Mesendoderm (in vitro differentiated cells): ENCODE data around the gene EDDM3A.
"Not testable (repeated sequence)": the region's sequence is repeated elsewhere in the genome, so short reads cannot be mapped to it uniquely, and the experiment has no call there.

Experiments used
- DNase-seq: peaks from one replicate; pipeline ENCODE4 v3.0.0; 2013
- H2AK5ac ChIP-seq: 2 replicates; pipeline ENCODE4 v1.6.1; 2013; ENCODE audit warnings: low read length, inconsistent platforms
- H2BK120ac ChIP-seq: 2 replicates; pipeline ENCODE4 v1.6.1; 2013; ENCODE audit warnings: low read depth, mild to moderate bottlenecking, low read length, moderate library complexity, mixed read lengths
- H2BK15ac ChIP-seq: replicated peaks from 2 replicates; pipeline ENCODE4 v1.6.1; 2013; ENCODE audit warnings: low read depth, mild to moderate bottlenecking, moderate library complexity
- H2BK5ac ChIP-seq: 2 replicates; pipeline ENCODE4 v1.6.1; 2013; ENCODE audit warnings: low read length, inconsistent platforms
- H3K18ac ChIP-seq: 2 replicates; pipeline ENCODE4 v1.6.1; 2013; ENCODE audit warnings: mild to moderate bottlenecking, low read length, mixed read lengths
- H3K23ac ChIP-seq: one replicate; pipeline ENCODE4 v1.6.1; 2013; ENCODE audit warnings: low read length
- H3K27ac ChIP-seq: 2 replicates; pipeline ENCODE4 v1.5.1; 2013; ENCODE audit warnings: low read depth, mild to moderate bottlenecking, inconsistent platforms, low read length, moderate library complexity
- H3K27me3 ChIP-seq: 2 replicates; pipeline ENCODE4 v1.6.1; 2013; ENCODE audit warnings: low read length, control low read depth, mild to moderate bottlenecking, inconsistent platforms; ENCODE audit not compliant: insufficient read depth, poor library complexity
- H3K36me3 ChIP-seq: 2 replicates; pipeline ENCODE4 v1.6.1; 2013; ENCODE audit warnings: low read length, inconsistent platforms; ENCODE audit not compliant: control insufficient read depth, insufficient read depth
- H3K4ac ChIP-seq: one replicate; pipeline ENCODE4 v1.6.1; 2013; ENCODE audit warnings: low read depth, mild to moderate bottlenecking, low read length, moderate library complexity
- H3K4me1 ChIP-seq: 2 replicates; pipeline ENCODE4 v1.6.1; 2013; ENCODE audit warnings: low read depth, low read length, inconsistent platforms; ENCODE audit not compliant: control insufficient read depth
- H3K4me2 ChIP-seq: 2 replicates; pipeline ENCODE4 v1.6.1; 2013; ENCODE audit warnings: low read length
- H3K4me3 ChIP-seq: 2 replicates; pipeline ENCODE4 v1.5.1; 2013; ENCODE audit warnings: mild to moderate bottlenecking, low read length
- H3K56ac ChIP-seq: one replicate; pipeline ENCODE4 v1.6.1; 2013; ENCODE audit warnings: low read length
- H3K79me1 ChIP-seq: 2 replicates; pipeline ENCODE4 v1.6.1; 2013; ENCODE audit warnings: low read length, inconsistent platforms
- H3K79me2 ChIP-seq: 2 replicates; pipeline ENCODE4 v1.6.1; 2013; ENCODE audit warnings: mild to moderate bottlenecking, low read length; ENCODE audit not compliant: control insufficient read depth, insufficient read depth
- H3K9ac ChIP-seq: 2 replicates; pipeline ENCODE4 v1.6.1; 2013; ENCODE audit warnings: low read length, inconsistent platforms
- H4K5ac ChIP-seq: one replicate; pipeline ENCODE4 v1.6.1; 2013; ENCODE audit warnings: low read length
- H4K8ac ChIP-seq: one replicate; pipeline ENCODE4 v1.6.1; 2013; ENCODE audit warnings: low read depth, mild to moderate bottlenecking, control low read depth, low read length, moderate library complexity
- whole genome bisulfite sequencing: extraction: QIAGEN DNeasy Blood & Tissue Kit; methylation state at CpG from one replicate; pipeline ENCODE4 v1.1.7; 2013; ENCODE audit warnings: low lambda C conversion rate, missing lambda C conversion rate; ENCODE audit not compliant: insufficient coverage; ENCODE audit errors: extremely low coverage; 5-methylcytosine and 5-hydroxymethylcytosine counted together

Gene EDDM3A

DNA sequence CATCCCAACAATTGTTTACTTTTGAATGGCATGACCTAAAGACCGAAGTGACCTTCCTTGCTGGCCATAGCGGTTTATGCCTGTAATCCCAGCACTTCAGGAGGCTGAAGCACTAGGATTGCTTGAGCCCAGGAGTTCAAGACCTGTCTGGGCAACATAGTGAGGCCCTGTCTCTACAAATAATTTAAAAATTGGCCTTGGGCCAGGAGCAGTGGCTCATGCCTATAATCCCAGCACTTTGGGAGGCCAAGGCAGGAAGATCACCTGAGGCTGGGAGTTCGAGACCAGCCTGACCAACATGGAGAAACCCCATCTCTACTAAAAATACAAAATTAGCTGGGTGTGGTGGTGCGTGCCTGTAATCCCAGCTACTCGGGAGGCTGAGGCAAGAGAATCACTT, 13.8 kb downstream of the EDDM3A start:
- not testable (repeated sequence) for H3K27ac ChIP-seq, DNase-seq, H2AK5ac ChIP-seq, H3K36me3 ChIP-seq, H2BK15ac ChIP-seq, H3K18ac ChIP-seq, H3K4me3 ChIP-seq, H3K9ac ChIP-seq, H3K79me2 ChIP-seq, H3K4ac ChIP-seq, H2BK5ac ChIP-seq, H2BK120ac ChIP-seq, H3K27me3 ChIP-seq, H4K8ac ChIP-seq, H3K4me1 ChIP-seq, H3K4me2 ChIP-seq, H3K23ac ChIP-seq, H3K79me1 ChIP-seq, H4K5ac ChIP-seq, H3K56ac ChIP-seq
- no CpG with 5 or more reads among the region's 5 CpGs for WGBS

DNA sequence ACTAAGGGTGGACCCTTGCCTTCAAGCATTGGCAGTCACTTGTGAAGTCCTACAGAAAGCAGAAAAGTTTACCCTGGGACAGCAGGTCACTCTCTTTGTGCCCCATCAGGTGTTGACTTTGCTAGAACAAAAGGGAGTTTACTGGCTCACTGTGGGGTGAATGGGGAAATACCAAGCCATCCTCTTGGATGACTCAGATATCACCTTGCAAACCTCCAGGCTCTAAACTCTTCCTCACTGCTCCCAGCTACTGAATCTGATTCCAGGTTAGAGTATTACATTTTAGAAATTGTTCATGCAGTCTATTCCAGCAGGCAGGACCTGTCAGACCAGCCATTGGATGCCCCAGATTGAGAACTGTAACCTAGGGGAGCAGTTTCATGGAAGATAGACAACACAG, 15.3 kb downstream of the EDDM3A start:
- H2BK15ac ChIP-seq: no peak overlapping the region
- no peak overlapping the region for H3K23ac ChIP-seq
- no peak overlapping the region for H3K56ac ChIP-seq
- no peak overlapping the region for H2AK5ac ChIP-seq
- DNase-seq: peak; percentile 49
- H3K4me1 ChIP-seq: no peaks in the 10 kb centered on the region
- H3K9ac ChIP-seq: no peak overlapping the region
- no peak overlapping the region for H3K4me3 ChIP-seq
- no peaks in the 10 kb centered on the region for H3K27me3 ChIP-seq
- H3K79me1 ChIP-seq: no peaks in the 10 kb centered on the region
- H3K27ac ChIP-seq: no peak overlapping the region
- no peak overlapping the region for H3K4me2 ChIP-seq
- no peak overlapping the region for H3K18ac ChIP-seq
- H4K8ac ChIP-seq: no peak overlapping the region
- H3K79me2 ChIP-seq: no peaks in the 10 kb centered on the region
- no peak overlapping the region for H2BK120ac ChIP-seq
- H3K4ac ChIP-seq: no peak overlapping the region
- H4K5ac ChIP-seq: no peak overlapping the region
- no peaks in the 10 kb centered on the region for H3K36me3 ChIP-seq
- H2BK5ac ChIP-seq: no peak overlapping the region

DNA sequence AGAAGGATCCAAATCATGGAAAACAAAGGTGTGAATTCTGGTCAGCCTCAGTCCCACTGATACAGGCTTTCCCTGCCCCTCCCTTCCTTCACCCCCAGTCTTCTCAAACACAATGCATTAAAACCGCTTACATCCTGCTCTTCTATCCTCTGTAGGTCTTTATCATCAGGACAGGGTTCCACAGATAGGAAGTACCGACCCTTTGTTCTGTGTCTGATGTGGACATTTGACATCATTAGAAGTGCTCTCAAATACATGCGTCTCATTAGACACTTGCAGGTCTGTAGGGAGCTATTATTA, 22.9 kb downstream of the EDDM3A start:
- no peaks in the 10 kb centered on the region for H3K4me1 ChIP-seq
- no peak overlapping the region for H2AK5ac ChIP-seq
- no peak overlapping the region for H3K18ac ChIP-seq
- H3K79me2 ChIP-seq: no peaks in the 10 kb centered on the region
- no peak overlapping the region for H3K4ac ChIP-seq
- H4K5ac ChIP-seq: no peak overlapping the region
- H3K27me3 ChIP-seq: no peaks in the 10 kb centered on the region
- no peak overlapping the region for H2BK5ac ChIP-seq
- no peak overlapping the region for H2BK15ac ChIP-seq
- no CpG with 5 or more reads among the region's 3 CpGs for WGBS
- DNase-seq: peak; percentile 58
- no peak overlapping the region for H4K8ac ChIP-seq
- H3K4me2 ChIP-seq: no peak overlapping the region
- H3K9ac ChIP-seq: no peak overlapping the region
- no peaks in the 10 kb centered on the region for H3K36me3 ChIP-seq
- H3K56ac ChIP-seq: no peak overlapping the region
- no peak overlapping the region for H3K23ac ChIP-seq
- no peak overlapping the region for H2BK120ac ChIP-seq
- H3K4me3 ChIP-seq: no peak overlapping the region
- no peaks in the 10 kb centered on the region for H3K79me1 ChIP-seq
- no peak overlapping the region for H3K27ac ChIP-seq

DNA sequence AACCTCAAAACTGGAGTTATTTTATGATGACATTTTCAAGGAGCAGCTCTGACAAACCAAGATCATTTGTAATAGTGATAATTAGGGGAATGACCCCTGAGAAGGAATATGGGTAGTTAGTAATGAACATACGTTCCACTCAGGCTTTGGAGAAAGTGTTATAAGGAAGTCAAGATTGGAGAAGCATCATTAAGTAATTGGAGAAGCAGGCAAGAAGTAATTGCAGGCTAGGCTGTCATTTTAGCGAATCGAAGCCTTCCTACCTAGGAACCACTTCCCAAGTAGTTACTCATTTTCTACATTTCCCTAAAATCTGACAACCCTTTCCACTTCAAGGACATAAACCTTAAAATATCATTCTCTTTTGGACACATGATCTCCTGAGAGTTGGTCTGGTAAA, 23.7 kb downstream of the EDDM3A start:
- H3K4me1 ChIP-seq: no peaks in the 10 kb centered on the region
- no peak overlapping the region for H3K4me3 ChIP-seq
- no peaks in the 10 kb centered on the region for H3K79me1 ChIP-seq
- no peak overlapping the region for H4K5ac ChIP-seq
- H2BK15ac ChIP-seq: no peak overlapping the region
- no peak overlapping the region for H3K4me2 ChIP-seq
- no peak overlapping the region for H2BK5ac ChIP-seq
- H2BK120ac ChIP-seq: no peak overlapping the region
- DNase-seq: no peak
- no peak overlapping the region for H3K23ac ChIP-seq
- no peaks in the 10 kb centered on the region for H3K79me2 ChIP-seq
- no peaks in the 10 kb centered on the region for H3K27me3 ChIP-seq
- H3K18ac ChIP-seq: no peak overlapping the region
- no peak overlapping the region for H4K8ac ChIP-seq
- H3K56ac ChIP-seq: no peak overlapping the region
- H3K9ac ChIP-seq: no peak overlapping the region
- H2AK5ac ChIP-seq: no peak overlapping the region
- H3K36me3 ChIP-seq: no peaks in the 10 kb centered on the region
- WGBS: no CpG with 5 or more reads among the region's 3 CpGs
- no peak overlapping the region for H3K27ac ChIP-seq
- no peak overlapping the region for H3K4ac ChIP-seq

DNA sequence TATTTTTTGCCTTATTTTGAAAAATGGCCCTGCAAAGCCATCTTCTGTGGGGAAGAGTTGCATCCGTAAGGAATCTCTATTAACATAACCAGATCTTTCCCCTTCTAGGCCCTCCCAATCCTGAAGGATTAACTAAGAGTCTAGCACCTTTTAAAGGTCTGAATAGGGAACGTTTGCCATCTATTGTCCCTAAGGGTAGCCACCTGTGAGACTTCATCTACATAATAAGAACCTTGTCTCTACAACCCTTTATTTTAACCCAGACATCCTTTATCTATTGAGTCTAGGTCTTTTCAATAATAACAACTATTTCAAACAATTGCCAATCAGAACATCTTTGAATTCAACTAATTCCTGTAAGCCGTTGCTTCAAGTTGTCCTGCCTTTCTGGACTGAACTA, 27.0 kb downstream of the EDDM3A start:
- Histone ChIP-seq H3K56ac (no peak overlapping the region), H2AK5ac (no peak overlapping the region), H4K8ac (no peak overlapping the region), H3K79me1 (no peaks in the 10 kb centered on the region), H3K27ac (no peak overlapping the region), H4K5ac (no peak overlapping the region), H3K23ac (no peak overlapping the region), H2BK120ac (no peak overlapping the region), H2BK5ac (no peak overlapping the region), H3K4me1 (peaks cover 6% of the 10 kb centered on the region), H3K9ac (no peak overlapping the region), H3K18ac (peak overlapping the region; percentile 51), H3K4ac (no peak overlapping the region), H3K79me2 (no peaks in the 10 kb centered on the region), H3K27me3 (no peaks in the 10 kb centered on the region), H3K36me3 (no peaks in the 10 kb centered on the region), H3K4me2 (no peak overlapping the region), H2BK15ac (no peak overlapping the region), H3K4me3 (no peak overlapping the region)
- DNase-seq: peak; percentile 71
- no CpG with 5 or more reads among the region's 3 CpGs for WGBS

DNA sequence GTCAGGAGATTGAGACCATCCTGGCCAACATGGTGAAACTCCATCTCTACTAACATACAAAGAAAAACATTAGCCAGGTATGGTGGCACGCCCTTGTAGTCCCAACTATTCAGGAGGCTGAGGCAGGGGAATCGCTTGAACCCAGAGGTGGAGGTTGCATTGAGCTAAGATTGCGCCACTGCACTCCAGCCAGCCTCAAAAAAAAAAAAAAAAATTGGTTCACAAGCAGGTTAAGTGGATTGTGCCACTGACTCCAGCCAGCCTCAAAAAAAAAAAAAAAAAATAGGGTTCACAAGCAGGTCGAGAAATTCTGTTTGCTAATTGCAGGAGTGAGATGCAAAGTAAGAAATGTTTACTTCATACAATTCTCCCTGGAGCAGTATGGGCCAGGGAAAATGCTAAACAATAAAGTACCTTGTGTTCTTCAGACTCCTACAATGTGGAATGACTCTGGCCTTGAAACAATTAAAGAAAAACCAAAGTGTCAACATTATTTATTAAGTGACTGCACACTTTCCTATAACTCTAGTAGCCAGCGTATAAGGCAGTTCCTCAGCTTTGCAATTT, 28.7 kb downstream of the EDDM3A start:
- Histone ChIP-seq H2BK15ac (no peak overlapping the region), H3K56ac (no peak overlapping the region), H3K9ac (no peak overlapping the region), H3K27me3 (no peaks in the 10 kb centered on the region), H2BK120ac (no peak overlapping the region), H2AK5ac (no peak overlapping the region), H3K27ac (no peak overlapping the region), H2BK5ac (no peak overlapping the region), H3K79me1 (no peaks in the 10 kb centered on the region), H3K18ac (no peak overlapping the region), H3K79me2 (no peaks in the 10 kb centered on the region), H3K36me3 (no peaks in the 10 kb centered on the region), H3K4me2 (no peak overlapping the region), H3K4ac (no peak overlapping the region), H4K5ac (no peak overlapping the region), H4K8ac (no peak overlapping the region), H3K4me1 (peaks cover 6% of the 10 kb centered on the region), H3K4me3 (no peak overlapping the region), H3K23ac (no peak overlapping the region)
- no peak for DNase-seq
- no CpG with 5 or more reads among the region's 5 CpGs for WGBS
